ENCODE measurements around the gene MYLK2. TPM values are rescaled to one million over a fixed set of nuclear protein-coding genes. Genes with fewer than 3 reads are reported as not detected.

MYLK2 gene
- total RNA-seq, 4 donors from 2014 or later = 0.33 to 0.65 (median 0.52) TPM; not detected in 1

- no peak for DNase-seq (ENCODE audit: extremely low spot score)
- no peak overlapping the region for H3K4me3 ChIP-seq
- no peak for TF ChIP-seq POLR2AphosphoS5 (IDR thresholded peaks at IDR 0.05)
- no peak for TF ChIP-seq POLR2A (IDR thresholded peaks at IDR 0.05; ENCODE audit: low read depth)
- TF ChIP-seq CTCF (IDR thresholded peaks at IDR 0.05) = no peak
- TF ChIP-seq EP300 (IDR thresholded peaks at IDR 0.05) = no peak
- no peaks in the 10 kb centered on the region for H3K9me3 ChIP-seq
- no peak overlapping the region for H3K27ac ChIP-seq (replicated peaks in 1 of 4)
- H3K4me1 ChIP-seq = peaks cover 15 to 31% (median 30%) of the 10 kb centered on the region in 4 donors
- H3K36me3 ChIP-seq = no peaks in the 10 kb centered on the region
- intact Hi-C loops (cut with DNase I) = no loop called here
- 71% methylated on average over 3 of the region's 3 CpGs for WGBS
- H3K27me3 ChIP-seq = peaks cover 0 to 3% (median 1%) of the 10 kb centered on the region in 4 donors
These were observed 47.1 kb downstream of the MYLK2 start for GRCh38 chr20:31866221-31866620.

GRCh38 chr20:31868853-31869672 lies 49.9 kb downstream of the MYLK2 start:
- TF ChIP-seq POLR2A (IDR thresholded peaks at IDR 0.05; ENCODE audit: low read depth) = no peak
- no peak for TF ChIP-seq CTCF (IDR thresholded peaks at IDR 0.05)
- intact Hi-C loops (cut with DNase I) = no loop called here
- no peak for DNase-seq (ENCODE audit: extremely low spot score)
- Histone ChIP-seq H3K9me3 (no peaks in the 10 kb centered on the region), H3K4me1 (peaks cover 9 to 26% (median 22%) of the 10 kb centered on the region in 4 donors), H3K36me3 (no peaks in the 10 kb centered on the region), H3K4me3 (peak overlapping the region; percentile 60 to 89 (median 84)), H3K27ac (replicated peaks in 1 of 4) (peak overlapping the region in 1 of 4 donors; percentile 71), H3K27me3 (no peaks in the 10 kb centered on the region)
- WGBS = 75% methylated on average over 10 of the region's 12 CpGs

- no peak for DNase-seq (ENCODE audit: extremely low spot score)
- H3K36me3 ChIP-seq = no peaks in the 10 kb centered on the region
- peaks cover 9 to 26% (median 22%) of the 10 kb centered on the region in 4 donors for H3K4me1 ChIP-seq
- H3K4me3 ChIP-seq = peak overlapping the region; percentile 60 to 89 (median 84)
- intact Hi-C loops (cut with DNase I) = no loop called here
- H3K9me3 ChIP-seq = no peaks in the 10 kb centered on the region
- H3K27ac ChIP-seq (replicated peaks in 1 of 4) = peak overlapping the region; percentile 49 to 71 (median 66)
- 13% methylated on average over 1 of the region's 1 CpG for WGBS
- TF ChIP-seq EP300 (IDR thresholded peaks at IDR 0.05) (no peak), POLR2A (IDR thresholded peaks at IDR 0.05; ENCODE audit: low read depth) (no peak), CTCF (IDR thresholded peaks at IDR 0.05) (no peak), POLR2AphosphoS5 (IDR thresholded peaks at IDR 0.05) (no peak)
- H3K27me3 ChIP-seq = no peaks in the 10 kb centered on the region
These were observed 50.5 kb downstream of the MYLK2 start for GRCh38 chr20:31869673-31869941.

GRCh38 chr20:31869942-31870725 lies 51.0 kb downstream of the MYLK2 start, which contains the start of the genes DUSP15 and TTLL9:
Gene DUSP15 (minus strand): TSS chr20:31870527. CDS start chr20:31870337, 190 bp downstream.
Gene TTLL9 (plus strand): TSS chr20:31870634. CDS start chr20:31871127, 493 bp downstream.
- H3K4me3 ChIP-seq = peak within 1 kb of the TSS; percentile 60 to 89 (median 84)
- DNase-seq (ENCODE audit: extremely low spot score) = no peak
- H3K27ac ChIP-seq (replicated peaks in 1 of 4) = peak within 1 kb of the TSS; percentile 49 to 71 (median 66)
- H3K27me3 ChIP-seq = no peaks in the 10 kb centered on the region
- H3K9me3 ChIP-seq = no peaks in the 10 kb centered on the region
- no peaks in the 10 kb centered on the region for H3K36me3 ChIP-seq
- intact Hi-C loops (cut with DNase I) = no loop called here
- peaks cover 9 to 26% (median 22%) of the 10 kb centered on the region in 4 donors for H3K4me1 ChIP-seq
- WGBS = 2% methylated on average over 25 of the region's 80 CpGs
- TF ChIP-seq POLR2AphosphoS5 (IDR thresholded peaks at IDR 0.05) = peak in 1 of 2 donors; percentile 68
- TF ChIP-seq EP300 (IDR thresholded peaks at IDR 0.05) = no peak

Measured in esophagus muscularis mucosa (tissue), 4 donors.